ENCODE data around the gene GTF2H2C.

DNA sequence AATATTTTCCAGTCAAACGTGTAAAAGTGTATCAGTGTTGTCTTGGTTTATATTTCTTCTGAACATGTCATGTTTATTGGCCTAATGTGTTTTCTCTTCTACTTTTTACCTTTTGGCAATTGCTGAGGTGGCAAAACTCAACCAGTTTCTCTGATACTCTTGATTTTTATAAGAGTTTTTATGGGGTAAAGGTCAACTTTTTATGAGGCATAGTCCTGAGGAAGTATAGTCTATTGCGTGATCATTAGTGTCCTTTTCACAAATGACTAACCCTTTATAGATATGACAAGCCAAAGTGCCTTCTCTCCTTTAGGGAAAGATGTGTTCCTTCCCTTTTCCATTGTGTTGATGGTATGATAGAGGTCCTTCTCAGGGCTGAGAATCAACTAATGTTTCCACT is 34.5 kb upstream of the GTF2H2C start:
- TF ChIP-seq, protein P1, sequence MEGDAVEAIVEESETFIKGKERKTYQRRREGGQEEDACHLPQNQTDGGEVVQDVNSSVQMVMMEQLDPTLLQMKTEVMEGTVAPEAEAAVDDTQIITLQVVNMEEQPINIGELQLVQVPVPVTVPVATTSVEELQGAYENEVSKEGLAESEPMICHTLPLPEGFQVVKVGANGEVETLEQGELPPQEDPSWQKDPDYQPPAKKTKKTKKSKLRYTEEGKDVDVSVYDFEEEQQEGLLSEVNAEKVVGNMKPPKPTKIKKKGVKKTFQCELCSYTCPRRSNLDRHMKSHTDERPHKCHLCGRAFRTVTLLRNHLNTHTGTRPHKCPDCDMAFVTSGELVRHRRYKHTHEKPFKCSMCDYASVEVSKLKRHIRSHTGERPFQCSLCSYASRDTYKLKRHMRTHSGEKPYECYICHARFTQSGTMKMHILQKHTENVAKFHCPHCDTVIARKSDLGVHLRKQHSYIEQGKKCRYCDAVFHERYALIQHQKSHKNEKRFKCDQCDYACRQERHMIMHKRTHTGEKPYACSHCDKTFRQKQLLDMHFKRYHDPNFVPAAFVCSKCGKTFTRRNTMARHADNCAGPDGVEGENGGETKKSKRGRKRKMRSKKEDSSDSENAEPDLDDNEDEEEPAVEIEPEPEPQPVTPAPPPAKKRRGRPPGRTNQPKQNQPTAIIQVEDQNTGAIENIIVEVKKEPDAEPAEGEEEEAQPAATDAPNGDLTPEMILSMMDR (IDR thresholded peaks at IDR 0.05) = no peak
- TF ChIP-seq POLR2AphosphoS5 (IDR thresholded peaks at IDR 0.05) (no peak), POLR2A (IDR thresholded peaks at IDR 0.05) (no peak), EP300 (IDR thresholded peaks at IDR 0.05) (no peak)
